Measurements from ENCODE around the gene GID8. TPM values are rescaled to one million over a fixed set of nuclear protein-coding genes. Genes with fewer than 3 reads are reported as not detected.

Gene GID8
- total and polyA plus RNA-seq, 2 of the 13 experiments (the other 11 are each of a cell fraction or from before 2014, with no cell fraction given): 39.6 to 59.8 TPM

- peak; percentile 40; the same call in 1 of the 2 replicates for TF ChIP-seq ZNF609 (CRISPR knock-in tag; IDR thresholded peaks at IDR 0.05; ENCODE audit: borderline replicate concordance)
- no peak for TF ChIP-seq SNRNP70 (IDR thresholded peaks at IDR 0.05; ENCODE audit: low read depth, low read length)
- TF ChIP-seq NCOA2 (CRISPR knock-in tag; IDR thresholded peaks at IDR 0.05): peak; percentile 64
- TF ChIP-seq RCOR2 (CRISPR knock-in tag; IDR thresholded peaks at IDR 0.05): peak; percentile 41; the same call in 1 of the 2 replicates
- TF ChIP-seq FOXA3 (CRISPR knock-in tag; IDR thresholded peaks at IDR 0.05): peak; percentile 76
- no peak for TF ChIP-seq LBX2 (CRISPR knock-in tag; IDR thresholded peaks at IDR 0.05; ENCODE audit: borderline replicate concordance)
- no peak for TF ChIP-seq SMARCE1 (IDR thresholded peaks at IDR 0.05; ENCODE audit: borderline replicate concordance)
- no peak for TF ChIP-seq ZNF274 (CRISPR knock-in tag; IDR thresholded peaks at IDR 0.05)
- no peak for TF ChIP-seq TIGD3 (CRISPR knock-in tag; IDR thresholded peaks at IDR 0.05; ENCODE audit: borderline replicate concordance)
- TF ChIP-seq ZNF501 (CRISPR knock-in tag; IDR thresholded peaks at IDR 0.05): no peak
- peak; percentile 22; the same call in 1 of the 2 replicates for TF ChIP-seq ATF2 (CRISPR knock-in tag; IDR thresholded peaks at IDR 0.05)
- TF ChIP-seq TCF7 (IDR thresholded peaks at IDR 0.05; ENCODE audit: low read depth): 0 out of 2 replicates have a peak, but pooled peaks have one; percentile 26
- 0 out of 2 replicates have a peak, but pooled peaks have one; percentile 20 for TF ChIP-seq POGZ (CRISPR knock-in tag; IDR thresholded peaks at IDR 0.05)
- no peak for TF ChIP-seq ZSCAN22 (CRISPR knock-in tag; IDR thresholded peaks at IDR 0.05)
- no peak for TF ChIP-seq FOXA1 (IDR thresholded peaks at IDR 0.05)
- peak; percentile 88 for TF ChIP-seq FOXA1 (CRISPR knock-in tag; IDR thresholded peaks at IDR 0.05)
- 0 out of 2 replicates have a peak, but pooled peaks have one; percentile 6 for TF ChIP-seq CTCF (CRISPR knock-in tag; IDR thresholded peaks at IDR 0.05)
Observed at GRCh38 chr20:62913043-62913630, 24.8 kb upstream of the GID8 start (continued).
